HG02884 (cell line): ENCODE measurements around the gene ARID4B.
"Not testable (repeated sequence)": the region's sequence is repeated elsewhere in the genome, so short reads cannot be mapped to it uniquely, and the experiment has no call there.

Experiments
- ATAC-seq: cut with Tn5 transposase; IDR thresholded peaks from one replicate; pipeline ENCODE4 v1.9.1; 2021; ENCODE audit warnings: mild to moderate bottlenecking, moderate library complexity; ENCODE audit not compliant: unreplicated experiment

The ARID4B gene

GRCh38 chr1:235270625-235271024, 57.4 kb downstream of the ARID4B start:
- ATAC-seq = no peak

- ATAC-seq = not testable (repeated sequence)
These were observed 58.0 kb downstream of the ARID4B start for GRCh38 chr1:235269990-235270389.

DNA sequence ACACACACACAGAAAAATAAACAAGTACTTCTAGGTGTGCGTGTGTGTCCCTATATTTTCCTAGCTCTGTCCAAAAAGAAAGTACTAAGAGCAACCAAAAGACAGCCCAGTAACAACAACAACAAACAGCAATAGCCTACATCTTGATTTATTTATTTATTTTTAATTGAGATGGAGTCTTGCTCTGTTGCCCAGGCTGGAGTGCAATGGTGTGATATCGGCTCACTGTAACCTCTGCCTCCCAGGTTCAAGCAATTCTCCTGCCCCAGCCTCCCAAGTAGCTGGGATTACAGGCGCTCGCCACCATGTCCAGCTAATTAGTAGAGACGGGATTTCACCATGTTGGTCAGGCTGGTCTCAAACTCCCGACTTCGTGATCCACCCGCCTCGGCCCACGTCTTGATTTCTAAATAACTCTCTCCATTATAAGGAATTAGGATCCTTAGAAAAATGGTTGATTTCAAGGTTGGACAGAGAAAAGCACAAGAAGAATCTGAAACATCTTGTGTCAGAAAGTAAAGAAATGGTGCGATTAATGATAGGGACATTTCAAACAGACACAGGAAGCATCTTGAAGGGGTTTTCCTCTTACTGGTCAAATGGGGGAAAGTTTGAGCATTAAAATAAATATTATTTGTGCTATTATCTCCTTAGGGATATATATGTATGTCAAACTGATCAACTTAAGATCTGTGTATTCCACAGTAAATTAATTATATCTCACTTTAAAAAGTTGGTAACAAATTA, 59.4 kb downstream of the ARID4B start:
- ATAC-seq = no peak

DNA sequence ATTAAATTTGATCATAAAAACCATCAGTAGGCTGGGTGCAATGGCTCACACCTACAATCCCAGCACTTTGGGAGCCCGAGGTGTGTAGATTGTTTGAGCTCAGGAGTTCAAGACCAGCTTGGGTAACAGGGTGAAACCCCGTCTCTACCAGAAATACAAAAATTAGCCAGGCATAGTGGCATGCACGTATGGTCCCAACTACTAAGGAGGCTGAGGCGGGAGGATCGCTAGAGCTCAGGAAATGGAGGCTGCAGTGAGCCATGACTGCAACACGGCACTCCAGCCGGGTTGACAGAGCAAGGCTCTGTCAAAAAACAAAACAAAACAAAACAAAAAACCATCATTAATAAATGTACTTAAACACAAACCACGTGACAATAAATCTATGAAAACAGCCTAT, 61.0 kb downstream of the ARID4B start:
- ATAC-seq = no peak

DNA sequence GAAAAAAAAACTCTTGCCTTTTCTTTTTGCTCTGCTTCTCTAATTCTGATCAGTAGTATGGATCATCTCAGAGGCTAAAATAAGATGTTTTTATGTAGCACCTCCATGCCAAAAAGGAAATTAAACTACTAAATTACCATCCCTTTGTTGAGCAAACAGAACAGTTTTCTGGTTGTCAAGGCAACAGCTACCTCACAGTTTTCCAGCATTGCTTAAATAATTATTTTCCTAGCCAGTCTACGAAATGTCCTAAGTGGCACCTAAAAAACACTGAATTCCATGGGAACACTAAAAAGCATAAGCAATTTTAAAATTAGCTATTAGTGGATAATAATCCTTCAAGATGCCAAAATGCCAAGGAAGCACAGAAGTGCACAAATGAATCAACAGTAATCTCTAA, 61.7 kb downstream of the ARID4B start:
- no peak for ATAC-seq

GRCh38 chr1:235265900-235266299, 62.1 kb downstream of the ARID4B start:
- ATAC-seq = no peak

DNA sequence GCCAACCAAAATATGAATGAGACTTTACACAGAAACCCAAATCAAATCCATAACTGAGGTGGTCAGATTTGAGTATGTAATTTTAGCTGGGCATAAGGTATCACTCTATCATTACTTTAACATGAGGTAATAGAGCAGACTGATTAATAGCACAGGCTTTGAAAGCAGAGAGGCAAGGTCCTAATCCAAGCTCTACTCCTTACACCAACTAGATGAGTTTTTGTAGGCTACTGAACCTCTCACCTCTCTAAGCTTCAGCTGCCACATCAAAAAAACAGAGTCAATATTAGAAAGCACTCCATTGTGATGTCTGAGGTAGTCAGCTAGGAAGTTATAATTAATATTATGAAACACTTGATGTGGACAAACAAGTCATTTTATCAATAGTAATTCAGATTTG, 63.7 kb downstream of the ARID4B start:
- ATAC-seq = no peak

DNA sequence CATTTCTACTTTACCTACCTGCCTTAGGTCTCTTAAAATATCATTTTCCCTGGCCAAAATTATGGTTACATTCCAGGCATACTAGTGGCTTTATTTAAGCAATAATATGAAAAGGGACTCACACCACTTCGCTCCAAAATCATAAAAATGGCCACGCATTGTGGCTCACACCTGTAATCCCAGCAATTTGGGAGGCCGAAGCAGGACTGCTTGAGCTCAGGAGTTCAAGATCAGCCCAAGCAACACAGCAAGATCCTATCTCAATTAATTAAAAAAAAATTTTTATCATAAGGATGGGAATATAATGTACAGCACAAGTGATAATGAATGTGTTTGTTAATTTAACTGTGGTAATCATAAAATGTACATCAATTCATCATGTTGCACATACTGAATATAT, 65.4 kb downstream of the ARID4B start:
- ATAC-seq = no peak

- no peak for ATAC-seq
These were observed 66.7 kb downstream of the ARID4B start for GRCh38 chr1:235261243-235261642.

DNA sequence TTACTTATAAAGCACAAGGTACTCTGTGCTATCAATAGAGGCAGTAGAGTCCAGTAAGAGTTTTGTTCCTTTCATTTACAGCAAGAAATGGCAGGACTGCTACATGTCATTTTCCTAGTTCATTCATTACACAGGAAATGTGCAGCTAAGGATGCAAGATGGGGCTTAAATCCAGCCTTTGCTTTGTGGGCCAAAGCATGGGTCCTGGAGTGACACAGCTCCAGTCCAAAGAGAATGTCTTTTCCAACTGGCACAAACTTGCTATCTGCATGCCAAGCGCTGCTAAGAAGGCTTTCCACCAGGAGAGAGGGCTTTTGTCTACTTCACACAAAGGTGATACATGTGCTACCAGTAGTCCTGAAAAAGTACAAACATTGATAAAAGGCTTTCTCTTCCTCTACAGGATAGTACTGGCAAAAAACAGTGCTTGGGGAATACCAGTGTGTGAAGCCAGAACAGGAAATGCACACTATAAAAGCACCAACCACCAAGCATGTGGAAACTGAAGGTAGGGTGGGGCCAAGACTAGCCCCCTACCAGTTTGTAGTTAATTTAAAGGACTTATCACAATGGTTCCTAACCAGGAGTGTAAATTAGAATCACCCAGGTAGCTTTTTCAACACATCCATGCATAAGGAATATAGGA, 68.7 kb downstream of the ARID4B start:
- no peak for ATAC-seq

GRCh38 chr1:235258068-235258467, 69.9 kb downstream of the ARID4B start:
- ATAC-seq = not testable (repeated sequence)

- ATAC-seq = no peak
These were observed 73.3 kb downstream of the ARID4B start for GRCh38 chr1:235254721-235255120.

DNA sequence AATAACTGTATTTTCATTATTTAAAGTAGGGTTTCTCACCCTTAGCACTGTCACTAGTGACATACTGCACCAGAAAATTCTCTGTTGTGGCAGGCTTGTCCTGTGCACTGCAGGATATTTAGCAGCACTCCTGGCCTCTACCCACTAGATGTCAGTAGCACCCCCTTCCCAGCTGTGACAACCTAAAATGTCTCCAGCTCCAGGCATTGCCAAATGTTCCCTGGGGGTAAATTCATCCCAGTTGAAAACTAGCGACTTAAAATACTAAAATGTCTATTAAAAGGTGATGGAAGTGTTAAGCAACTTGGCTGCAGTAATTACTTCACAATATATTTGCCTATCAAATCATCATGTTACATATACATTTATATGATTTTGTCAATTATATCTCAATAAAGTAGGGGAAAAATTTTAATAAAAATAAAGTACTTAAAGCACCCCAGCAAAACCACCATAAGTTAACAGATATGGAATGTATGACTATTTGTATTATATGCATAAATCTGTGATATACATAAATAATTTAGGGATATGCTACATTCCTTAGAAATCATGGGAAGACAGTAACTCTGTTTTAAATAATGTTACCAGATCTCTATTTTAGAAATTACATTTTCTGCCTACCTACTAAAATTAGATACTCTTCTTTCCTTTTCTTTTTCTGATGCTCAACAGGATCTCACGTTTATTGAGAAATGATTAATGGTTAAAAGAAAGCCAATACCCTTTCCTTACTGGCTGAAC, 74.6 kb downstream of the ARID4B start:
- no peak for ATAC-seq

GRCh38 chr1:235250430-235250829, 77.5 kb downstream of the ARID4B start:
- no peak for ATAC-seq

- ATAC-seq = no peak
These were observed 81.7 kb downstream of the ARID4B start for GRCh38 chr1:235246022-235246948.

DNA sequence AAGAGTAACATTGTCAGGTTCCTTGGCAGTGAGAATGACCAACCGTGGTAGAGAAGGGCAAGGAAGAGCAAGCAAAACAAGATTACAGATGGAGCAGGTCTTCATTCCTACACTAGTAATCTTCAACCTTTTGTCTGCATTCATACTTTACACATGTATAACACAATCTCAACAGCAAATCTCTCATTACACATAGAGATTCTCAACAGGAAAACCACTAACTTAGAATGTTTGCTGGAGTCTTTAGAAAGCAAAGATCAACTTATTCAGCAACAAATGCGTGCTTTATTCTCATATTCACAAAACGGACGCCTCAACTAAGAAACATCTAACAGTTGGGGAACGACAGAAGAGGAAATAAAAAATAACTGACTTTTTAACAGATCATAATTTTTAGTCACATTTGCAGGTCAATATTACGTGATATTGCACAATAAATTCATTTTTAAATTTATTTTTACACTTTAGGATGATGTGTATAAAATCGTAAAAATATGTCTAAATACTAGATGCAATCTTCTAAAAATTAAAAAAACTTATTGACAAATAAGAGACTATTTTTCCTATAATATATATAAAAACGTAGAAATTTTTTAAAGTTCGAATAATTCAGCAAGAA, 82.9 kb downstream of the ARID4B start:
- no peak for ATAC-seq

DNA sequence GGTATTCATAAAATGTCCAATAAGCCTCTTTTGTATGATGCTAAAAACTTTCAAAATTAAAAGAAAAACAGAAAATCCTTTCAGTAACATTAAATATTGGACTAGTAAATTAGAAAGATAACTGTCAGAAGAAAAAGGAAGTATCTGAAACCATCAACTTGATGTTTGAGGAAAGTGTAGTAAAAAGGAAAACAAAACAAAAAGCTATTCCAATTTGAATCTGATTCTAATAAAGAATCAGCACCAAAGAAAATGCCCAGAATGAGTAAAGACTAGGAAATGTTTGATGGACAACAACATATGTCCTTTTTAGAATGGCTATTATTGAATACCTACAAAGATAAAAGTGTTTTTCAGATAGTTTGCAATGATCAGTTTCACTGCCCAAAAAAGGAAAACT, 87.0 kb downstream of the ARID4B start:
- ATAC-seq = no peak

- no peak for ATAC-seq
These were observed 88.1 kb downstream of the ARID4B start for GRCh38 chr1:235239851-235240250.

- ATAC-seq = no peak
These were observed 89.4 kb downstream of the ARID4B start for GRCh38 chr1:235238558-235238957.

GRCh38 chr1:235236128-235236527, 91.9 kb downstream of the ARID4B start:
- no peak for ATAC-seq
